Measurements from ENCODE around the gene HDAC5. TPM values are rescaled to one million over a fixed set of nuclear protein-coding genes. Genes with fewer than 3 reads are reported as not detected.
A peak's percentile ranks its signal among the peaks of the same experiment; 100 is the strongest.
"Not testable (repeated sequence)": the region's sequence is repeated elsewhere in the genome, so short reads cannot be mapped to it uniquely, and the experiment has no call there.

Gene HDAC5
- 72.5 and 89.0 TPM in 2 replicates for total RNA-seq (2014; rRNA removed; shearing (Covaris generic))

DNA sequence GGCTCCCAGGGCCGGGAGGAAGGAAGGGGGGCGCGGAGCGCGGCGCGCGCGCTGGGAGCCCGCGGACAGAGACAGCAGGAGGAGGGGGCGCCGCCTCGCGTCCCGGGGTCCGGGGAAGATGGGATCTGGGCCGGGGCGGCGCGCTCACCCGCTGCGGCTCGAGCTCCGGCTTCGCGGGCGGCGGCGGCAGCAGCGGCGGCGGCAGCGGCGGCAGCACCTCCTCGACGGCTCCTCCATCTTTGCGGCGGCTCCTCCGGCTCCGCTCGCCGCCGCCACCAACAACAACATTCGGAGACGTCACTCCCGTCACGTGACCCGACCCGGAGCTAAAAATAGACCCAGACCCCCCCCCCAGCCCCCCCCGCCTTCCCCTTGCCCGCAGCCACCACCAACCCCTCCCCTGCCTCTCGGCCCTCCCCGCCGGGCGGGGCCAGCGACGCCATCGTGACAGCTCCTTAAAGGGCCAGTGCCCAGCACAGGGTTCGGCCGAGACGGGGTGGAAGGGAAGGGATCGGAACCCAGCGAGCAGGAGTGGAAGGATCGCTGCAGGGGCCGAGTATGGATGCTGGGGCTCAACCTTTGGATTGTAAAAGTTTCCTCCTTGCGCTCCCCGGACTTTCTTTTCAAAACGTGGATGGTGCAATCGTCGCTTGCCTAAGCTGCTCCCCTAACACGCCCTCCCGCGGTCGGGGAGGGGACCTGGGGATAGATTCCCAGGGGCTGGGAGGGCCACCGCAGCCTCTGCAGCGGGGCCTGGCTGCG is at the start of gene HDAC5:
HDAC5 (minus strand) TSS at position 286 of the 762 bp plus-strand sequence. CDS start 6,126 bp downstream, outside the sequence.
- Histone ChIP-seq H3K27me3 (ENCODE audit: control insufficient read depth, insufficient read depth, low read length) (no peaks in the 10 kb centered on the region), H3K36me3 (replicated peaks; ENCODE audit: control insufficient read depth, insufficient read depth, low read length) (no peaks in the 10 kb centered on the region), H3K4me3 (ENCODE audit: insufficient read depth, low read depth, low read length) (peak within 1 kb of the TSS; percentile 75)
- DNase-seq, result peak; percentile 99

DNA sequence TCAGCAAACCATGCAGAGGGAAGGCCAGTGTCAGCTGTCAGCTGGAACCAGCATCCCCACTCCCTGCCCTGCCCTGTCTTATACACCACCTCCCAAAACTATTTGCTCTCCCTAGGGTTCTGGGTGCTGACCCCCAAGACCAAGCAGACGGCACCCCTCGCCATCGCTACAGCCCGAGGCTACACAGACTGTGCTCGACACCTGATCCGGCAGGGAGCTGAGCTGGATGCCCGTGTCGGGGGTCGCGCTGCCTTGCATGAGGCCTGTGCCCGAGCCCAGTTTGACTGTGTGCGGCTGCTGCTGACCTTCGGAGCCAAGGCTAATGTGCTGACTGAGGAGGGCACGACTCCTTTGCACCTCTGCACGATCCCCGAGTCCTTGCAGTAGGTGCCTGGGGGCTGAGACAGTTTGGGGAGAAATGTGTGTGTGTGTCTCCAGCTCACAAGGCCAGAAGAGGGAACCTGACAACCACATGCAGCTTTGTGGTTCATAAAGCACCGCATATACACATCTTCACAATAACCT is 48.6 kb upstream of the HDAC5 start:
- no peaks in the 10 kb centered on the region for H3K36me3 ChIP-seq (replicated peaks; ENCODE audit: control insufficient read depth, insufficient read depth, low read length)
- H3K27me3 ChIP-seq (ENCODE audit: control insufficient read depth, insufficient read depth, low read length), result no peaks in the 10 kb centered on the region
- no peak for DNase-seq
- no peak overlapping the region for H3K4me3 ChIP-seq (ENCODE audit: insufficient read depth, low read depth, low read length)

DNA sequence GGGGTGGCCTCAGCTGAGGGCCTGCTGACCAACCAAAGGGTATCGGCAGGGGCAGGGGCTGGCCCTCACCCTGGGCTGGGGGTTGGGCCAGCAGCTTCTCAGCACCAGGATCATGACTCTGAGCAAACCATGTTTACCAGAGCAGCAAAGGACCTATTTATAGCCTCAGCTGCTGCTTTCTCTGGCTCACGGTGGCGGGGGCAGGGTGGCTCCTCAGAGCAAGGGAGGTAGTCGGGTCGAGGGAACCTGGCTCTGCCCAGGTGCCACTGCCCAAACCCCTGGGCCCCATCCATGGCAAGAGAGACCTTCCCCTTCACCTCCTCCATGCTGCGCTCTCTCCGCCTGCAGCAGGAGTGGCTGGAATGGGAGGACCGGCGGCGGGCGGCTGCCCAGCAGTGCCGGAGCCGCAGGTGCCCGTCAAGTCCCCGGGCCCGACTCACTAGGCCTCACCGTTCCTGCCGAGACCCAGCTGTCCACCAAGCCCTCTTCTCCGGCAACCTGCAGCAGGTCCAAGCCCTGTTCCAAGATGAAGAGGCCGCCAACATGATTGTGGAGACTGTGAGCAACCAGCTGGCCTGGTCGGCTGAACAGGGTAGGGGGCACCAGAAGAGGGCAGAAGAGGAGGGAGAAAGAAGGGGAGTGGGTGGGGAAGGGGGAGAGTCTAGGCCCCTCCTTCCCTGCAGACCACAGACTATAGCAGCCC is 47.2 kb upstream of the HDAC5 start, which contains the start of gene ASB16:
ASB16 (plus strand) TSS at position 206 of the 703 bp plus-strand sequence; CDS start at position 292, 86 bp downstream.
- DNase-seq, result peak; percentile 88
- H3K4me3 ChIP-seq (ENCODE audit: insufficient read depth, low read depth, low read length), result no peak within 1 kb of the TSS; the same call in 1 of the 2 replicates
- H3K27me3 ChIP-seq (ENCODE audit: control insufficient read depth, insufficient read depth, low read length), result no peaks in the 10 kb centered on the region
- H3K36me3 ChIP-seq (replicated peaks; ENCODE audit: control insufficient read depth, insufficient read depth, low read length), result no peaks in the 10 kb centered on the region

DNA sequence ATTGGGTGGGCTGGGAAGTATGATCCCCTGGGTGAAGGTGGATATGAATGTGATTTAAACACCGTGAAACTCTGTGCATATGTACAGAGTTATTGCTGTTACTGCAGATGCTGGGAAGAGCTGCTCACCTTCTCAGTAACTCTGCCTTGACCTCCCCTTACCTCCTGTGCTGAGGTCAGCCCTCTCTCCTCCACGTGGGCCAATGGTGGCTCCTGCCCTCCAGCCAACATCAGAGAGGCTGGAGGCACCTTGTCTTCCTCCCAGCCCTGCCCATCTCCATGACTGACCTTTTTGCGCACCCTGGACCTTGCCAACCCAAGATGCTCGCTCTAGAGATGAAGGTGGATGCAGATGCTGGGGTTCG is 46.7 kb upstream of the HDAC5 start:
- no peaks in the 10 kb centered on the region for H3K27me3 ChIP-seq (ENCODE audit: control insufficient read depth, insufficient read depth, low read length)
- no peak for DNase-seq
- no peak overlapping the region for H3K4me3 ChIP-seq (ENCODE audit: insufficient read depth, low read depth, low read length)
- no peaks in the 10 kb centered on the region for H3K36me3 ChIP-seq (replicated peaks; ENCODE audit: control insufficient read depth, insufficient read depth, low read length)

DNA sequence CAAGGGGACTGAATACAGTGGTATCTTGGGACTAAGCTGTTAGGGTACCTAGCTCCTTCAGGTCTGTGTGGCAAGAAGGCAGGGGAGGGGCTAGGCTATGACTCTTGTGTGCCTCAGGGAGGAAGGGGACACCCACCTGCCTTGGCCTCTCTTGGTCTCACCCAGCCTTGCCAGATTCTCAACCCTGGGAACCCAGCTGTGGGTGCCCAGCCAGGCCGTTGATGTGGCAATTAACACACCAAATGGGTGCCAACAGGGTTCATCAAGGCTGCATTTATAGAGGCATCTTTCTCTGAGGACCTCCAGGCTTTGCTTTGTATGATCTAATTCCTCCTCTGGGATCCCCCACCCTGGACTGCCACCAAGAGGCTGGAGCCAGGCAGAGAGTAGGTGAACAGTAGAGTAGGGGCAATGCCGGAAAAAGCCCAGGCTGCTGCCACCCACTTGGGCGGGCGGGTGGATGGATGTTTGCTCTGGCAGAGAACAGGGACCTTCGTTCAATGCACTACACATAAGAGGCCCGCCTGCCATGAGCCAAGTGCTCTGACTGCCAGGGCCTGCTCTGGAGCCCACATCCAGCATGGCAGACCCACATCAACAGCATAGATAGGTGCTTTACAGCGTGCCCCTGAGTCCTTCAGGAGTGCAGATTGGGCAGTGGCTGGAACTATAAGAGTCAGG is 43.9 kb upstream of the HDAC5 start:
- Histone ChIP-seq H3K36me3 (replicated peaks; ENCODE audit: control insufficient read depth, insufficient read depth, low read length) (no peaks in the 10 kb centered on the region), H3K4me3 (ENCODE audit: insufficient read depth, low read depth, low read length) (no peak overlapping the region), H3K27me3 (ENCODE audit: control insufficient read depth, insufficient read depth, low read length) (no peaks in the 10 kb centered on the region)
- DNase-seq, result no peak

DNA sequence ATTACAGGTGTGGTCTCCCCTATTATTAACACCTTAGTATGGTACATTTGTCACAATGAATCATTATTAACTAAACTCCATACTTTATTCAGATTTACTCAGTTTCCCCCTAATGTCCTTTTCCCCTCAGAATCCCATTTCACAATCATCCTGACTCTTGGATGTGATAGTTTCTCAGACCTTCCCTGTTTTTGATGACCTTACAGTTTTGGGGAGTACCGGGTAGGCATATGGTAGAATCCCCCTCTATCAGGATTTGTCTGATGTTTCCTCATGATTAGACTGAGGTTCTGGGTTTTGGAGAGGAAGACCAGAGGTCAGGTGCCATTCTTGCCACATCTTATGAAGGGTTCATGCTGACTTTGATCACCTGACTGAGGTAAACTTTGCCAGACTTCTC is 41.0 kb upstream of the HDAC5 start:
- DNase-seq, result no peak
- H3K36me3 ChIP-seq (replicated peaks; ENCODE audit: control insufficient read depth, insufficient read depth, low read length), result peaks cover 16% of the 10 kb centered on the region
- no peak overlapping the region for H3K4me3 ChIP-seq (ENCODE audit: insufficient read depth, low read depth, low read length)
- no peaks in the 10 kb centered on the region for H3K27me3 ChIP-seq (ENCODE audit: control insufficient read depth, insufficient read depth, low read length)

DNA sequence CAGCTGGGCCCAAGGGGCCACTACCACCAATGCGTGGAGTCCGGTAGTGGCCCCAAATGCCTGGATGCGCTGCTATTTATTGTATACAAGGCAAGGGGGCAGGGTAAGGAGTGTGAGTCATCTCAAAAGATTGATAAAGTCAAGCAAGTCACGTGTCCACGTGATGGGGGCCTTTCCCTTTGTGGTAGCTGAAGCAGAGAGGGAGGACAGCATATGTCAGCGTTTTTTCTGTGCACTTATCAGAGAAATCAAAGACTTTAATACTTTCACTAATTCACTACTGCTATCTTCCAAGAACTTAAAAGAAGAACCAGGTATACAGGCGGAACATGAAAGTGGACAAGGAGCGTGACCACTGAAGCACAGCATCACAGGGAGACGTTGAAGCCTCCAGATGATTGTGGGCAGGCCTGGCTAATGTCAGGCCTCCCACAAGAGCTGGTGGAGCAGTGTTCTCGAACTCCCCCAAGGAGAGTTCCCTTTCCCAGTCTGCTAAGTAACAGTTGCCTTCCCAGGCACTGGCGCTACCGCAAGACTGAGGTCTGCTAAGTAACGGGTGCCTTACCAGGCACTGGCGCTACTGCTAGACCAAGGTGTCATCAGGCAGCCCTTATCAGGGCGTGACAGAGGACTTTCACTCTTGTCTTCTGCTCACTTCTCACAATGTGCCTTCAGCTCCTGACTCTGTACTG is 36.2 kb upstream of the HDAC5 start:
- no peaks in the 10 kb centered on the region for H3K27me3 ChIP-seq (ENCODE audit: control insufficient read depth, insufficient read depth, low read length)
- no peak overlapping the region for H3K4me3 ChIP-seq (ENCODE audit: insufficient read depth, low read depth, low read length)
- peaks cover 35% of the 10 kb centered on the region for H3K36me3 ChIP-seq (replicated peaks; ENCODE audit: control insufficient read depth, insufficient read depth, low read length)
- no peak for DNase-seq

DNA sequence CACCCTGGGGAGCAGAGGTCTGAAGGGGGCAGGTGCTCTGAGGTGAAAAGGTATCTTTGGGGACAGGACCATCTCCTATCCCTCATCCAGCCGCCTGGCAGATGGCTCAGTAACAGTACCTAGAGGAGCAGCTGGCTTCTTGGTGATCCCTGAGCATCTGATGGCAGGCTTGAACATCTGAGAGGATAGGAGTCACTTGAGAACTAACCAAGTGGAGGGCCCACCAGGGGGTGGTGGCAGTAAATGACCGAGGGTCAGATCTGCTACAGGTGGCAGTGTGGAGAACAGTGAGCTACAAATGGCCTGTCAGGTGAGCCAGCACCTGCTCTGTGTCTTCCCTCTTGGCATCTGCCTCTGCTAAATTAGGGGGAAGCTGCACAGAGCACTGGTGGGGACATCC is 32.0 kb upstream of the HDAC5 start:
- DNase-seq, result no peak
- Histone ChIP-seq H3K4me3 (ENCODE audit: insufficient read depth, low read depth, low read length) (no peak overlapping the region), H3K36me3 (replicated peaks; ENCODE audit: control insufficient read depth, insufficient read depth, low read length) (peaks cover 32% of the 10 kb centered on the region), H3K27me3 (ENCODE audit: control insufficient read depth, insufficient read depth, low read length) (no peaks in the 10 kb centered on the region)

DNA sequence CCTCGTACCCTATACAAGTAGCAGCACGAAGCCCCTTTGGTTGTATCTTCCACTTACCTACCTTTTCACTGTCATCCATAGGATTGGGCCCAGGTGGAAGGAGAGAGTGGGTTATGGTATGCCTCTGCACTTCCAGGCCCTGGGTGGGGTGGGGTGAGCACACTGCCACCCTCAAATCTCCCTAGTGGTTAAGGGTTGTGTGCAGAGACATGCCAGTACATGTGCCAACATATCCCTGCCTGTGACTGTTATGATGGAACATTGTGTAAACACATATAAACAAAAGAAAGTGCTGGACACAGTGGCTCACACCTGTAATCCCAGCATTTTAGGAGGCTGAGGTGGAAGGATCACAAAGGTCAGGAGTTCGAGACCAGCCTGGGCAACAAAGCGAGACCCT is 29.4 kb upstream of the HDAC5 start:
- Histone ChIP-seq H3K36me3 (replicated peaks; ENCODE audit: control insufficient read depth, insufficient read depth, low read length) (peaks cover 36% of the 10 kb centered on the region), H3K4me3 (ENCODE audit: insufficient read depth, low read depth, low read length) (no peak overlapping the region), H3K27me3 (ENCODE audit: control insufficient read depth, insufficient read depth, low read length) (no peaks in the 10 kb centered on the region)
- no peak for DNase-seq

DNA sequence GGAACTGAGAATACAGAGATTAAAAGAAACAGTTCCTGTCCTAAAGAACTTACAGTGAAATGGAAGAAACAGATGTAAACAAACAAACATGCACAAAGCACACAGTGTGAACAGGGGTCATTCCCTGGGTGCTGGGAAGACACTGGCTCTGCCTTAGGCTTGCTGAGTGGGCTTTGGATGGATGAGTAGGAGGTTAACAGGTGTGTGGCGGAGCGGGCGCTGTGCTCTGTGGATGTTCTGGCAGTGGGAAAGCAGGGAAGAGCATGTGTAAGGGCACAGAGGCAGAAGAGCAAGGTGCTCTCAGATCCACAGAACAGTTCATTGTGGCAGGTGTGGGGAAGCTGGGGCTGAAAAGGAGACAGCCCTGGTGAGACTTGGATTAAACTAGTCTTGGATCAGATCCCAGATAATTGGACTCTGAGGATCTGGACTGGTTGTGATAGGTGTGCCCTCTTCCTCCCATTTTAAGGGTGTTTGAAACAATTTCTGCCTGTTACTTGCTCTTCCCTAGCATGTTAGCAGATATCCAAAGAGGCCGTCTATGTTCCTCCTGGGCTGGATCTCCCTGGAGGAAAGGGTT is 26.4 kb upstream of the HDAC5 start:
- Histone ChIP-seq H3K27me3 (ENCODE audit: control insufficient read depth, insufficient read depth, low read length) (no peaks in the 10 kb centered on the region), H3K4me3 (ENCODE audit: insufficient read depth, low read depth, low read length) (no peak overlapping the region), H3K36me3 (replicated peaks; ENCODE audit: control insufficient read depth, insufficient read depth, low read length) (peaks cover 41% of the 10 kb centered on the region)
- no peak for DNase-seq

DNA sequence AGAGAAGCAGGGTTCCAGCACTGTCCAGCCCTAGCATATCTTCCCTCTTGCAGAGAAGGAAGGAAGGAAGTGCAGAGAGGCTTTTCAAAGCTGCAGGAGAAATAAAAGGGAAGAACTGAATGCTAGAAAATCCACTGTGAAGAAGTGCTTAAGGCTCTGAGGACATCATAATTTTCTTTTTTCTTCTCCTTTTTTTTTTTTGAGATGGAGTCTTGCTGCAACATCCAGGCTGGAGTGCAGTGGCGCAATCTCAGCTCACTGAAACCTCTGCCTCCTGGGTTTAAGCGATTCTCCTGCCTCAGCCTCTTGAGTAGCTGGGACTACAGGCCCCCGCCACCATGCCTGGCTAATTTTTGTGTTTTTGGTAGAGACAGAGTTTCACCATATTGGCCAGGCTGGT is 25.6 kb upstream of the HDAC5 start:
- not testable (repeated sequence) for H3K27me3 ChIP-seq (ENCODE audit: control insufficient read depth, insufficient read depth, low read length); H3K4me3 ChIP-seq (ENCODE audit: insufficient read depth, low read depth, low read length); DNase-seq
- peaks cover 38% of the 10 kb centered on the region for H3K36me3 ChIP-seq (replicated peaks; ENCODE audit: control insufficient read depth, insufficient read depth, low read length)

DNA sequence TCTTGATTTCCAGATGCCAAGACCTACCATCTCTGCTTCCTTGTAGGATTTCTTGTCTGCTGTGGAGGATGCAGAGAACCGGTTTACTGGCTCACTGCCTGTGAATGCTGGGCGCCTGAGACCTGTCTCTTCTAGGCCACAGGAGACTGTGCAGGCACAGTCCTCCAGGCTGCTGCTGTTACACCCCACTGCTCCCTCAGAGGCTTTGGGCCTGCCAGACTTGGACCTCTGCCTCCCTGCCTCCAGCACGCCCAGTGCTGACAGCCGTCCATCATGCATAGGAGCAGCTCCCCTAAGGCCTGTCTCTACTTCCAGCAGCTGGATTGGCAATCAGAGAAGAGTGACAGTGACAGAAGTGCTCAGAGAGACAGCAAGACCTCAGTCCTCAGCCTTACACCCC is 24.4 kb upstream of the HDAC5 start:
- Histone ChIP-seq H3K4me3 (ENCODE audit: insufficient read depth, low read depth, low read length) (no peak overlapping the region), H3K36me3 (replicated peaks; ENCODE audit: control insufficient read depth, insufficient read depth, low read length) (peaks cover 38% of the 10 kb centered on the region), H3K27me3 (ENCODE audit: control insufficient read depth, insufficient read depth, low read length) (no peaks in the 10 kb centered on the region)
- no peak for DNase-seq

DNA sequence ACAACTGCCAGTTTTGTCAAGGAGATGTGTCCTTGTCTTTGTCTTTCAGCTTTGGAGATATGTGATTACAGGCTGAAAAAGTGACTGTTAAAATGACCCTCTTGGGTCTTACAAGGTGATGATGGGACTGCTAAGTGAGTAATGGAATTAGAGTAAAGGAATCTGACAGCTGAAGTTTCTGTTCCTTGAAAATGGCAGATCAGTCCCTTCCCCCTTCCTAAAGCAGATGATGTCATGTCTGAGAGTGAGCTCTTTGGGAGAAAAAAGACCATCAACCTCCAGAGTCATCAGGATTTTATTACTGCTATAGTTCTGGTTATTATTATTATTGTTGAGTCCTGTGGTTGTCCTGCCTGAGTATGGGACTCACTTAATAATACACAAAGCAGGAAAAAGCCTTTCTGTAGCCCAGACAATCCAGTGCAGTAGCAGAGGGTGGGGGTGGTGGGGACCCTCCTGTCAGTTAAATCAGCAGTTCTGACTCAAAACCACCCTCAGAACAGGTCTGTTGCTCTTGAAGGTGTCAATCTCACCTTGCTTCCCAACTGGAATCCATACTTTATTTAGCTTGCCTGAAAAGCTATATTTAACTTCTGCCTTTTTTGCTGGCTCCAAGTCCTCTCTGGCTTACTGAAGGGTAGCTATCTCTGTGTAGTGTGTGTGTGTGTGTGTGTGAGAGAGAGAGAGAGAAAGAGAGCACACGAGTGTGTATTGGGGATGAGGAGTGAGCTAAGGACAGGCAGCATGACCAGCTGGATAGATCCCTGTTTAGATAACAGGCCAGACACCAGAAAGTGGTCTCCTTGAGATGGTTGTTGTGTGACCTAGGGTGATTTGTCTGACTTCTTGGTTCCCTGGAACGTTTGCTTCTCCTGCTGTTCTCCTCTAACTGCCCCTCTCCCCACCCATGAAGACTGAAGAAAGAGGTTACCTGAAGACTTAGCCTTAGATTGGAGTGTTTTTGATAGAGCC is 23.2 kb upstream of the HDAC5 start:
- H3K36me3 ChIP-seq (replicated peaks; ENCODE audit: control insufficient read depth, insufficient read depth, low read length), result peaks cover 32% of the 10 kb centered on the region

More for the DNA sequence above, 23.2 kb upstream of the HDAC5 start:
- no peak for DNase-seq
- H3K27me3 ChIP-seq (ENCODE audit: control insufficient read depth, insufficient read depth, low read length), result no peaks in the 10 kb centered on the region
- H3K4me3 ChIP-seq (ENCODE audit: insufficient read depth, low read depth, low read length), result no peak overlapping the region
